GM12892 (cell line): Measurements from ENCODE around the gene SFR1.

ENCODE experiments used
- POLR2A ChIP-seq: IDR thresholded peaks from 2 replicates; pipeline ENCODE4 v1.6.1; 2011; ENCODE audit warnings: low read depth, low read length, control low read depth
- TAF1 ChIP-seq: IDR thresholded peaks from 2 replicates; pipeline ENCODE4 v1.6.1; 2011; ENCODE audit warnings: low read depth, mild to moderate bottlenecking, control low read depth, low read length, borderline replicate concordance

DNA sequence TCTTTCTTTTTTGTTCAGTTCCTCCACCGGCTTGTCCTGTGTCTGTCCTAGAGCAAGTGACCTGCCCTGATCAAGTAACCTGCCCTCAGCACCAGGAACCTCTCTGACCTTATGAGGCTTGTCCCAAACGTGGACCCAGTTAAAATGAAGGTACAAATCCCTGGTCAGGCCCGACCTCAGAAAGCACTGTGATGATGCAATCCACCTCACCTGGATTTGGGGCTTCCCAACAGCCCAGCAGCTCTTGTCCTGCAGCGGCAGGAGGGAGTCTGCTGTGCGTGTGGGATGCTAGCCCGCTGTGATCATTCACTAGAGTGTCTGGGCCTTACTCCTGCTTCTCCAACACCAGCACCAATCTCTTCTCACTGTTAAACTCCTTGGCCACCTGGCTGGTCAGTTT, 47.5 kb upstream of the SFR1 start:
- no peak for TF ChIP-seq POLR2A
- TF ChIP-seq TAF1 = no peak
